HuH-7 (cell line): ENCODE results near the gene ENOX1.
"Not testable (repeated sequence)": the region's sequence is repeated elsewhere in the genome, so short reads cannot be mapped to it uniquely, and the experiment has no call there.

Experiments
- DNase-seq: peaks from one replicate; pipeline ENCODE4 v3.0.0; 2011; ENCODE audit warnings: low spot score

ENOX1 gene

GRCh38 chr13:43354153-43354945, 432.4 kb downstream of the ENOX1 start:
- DNase-seq = no peak

- no peak for DNase-seq
These were observed 433.1 kb downstream of the ENOX1 start for GRCh38 chr13:43353631-43354030.

- DNase-seq = not testable (repeated sequence)
These were observed 435.2 kb downstream of the ENOX1 start for GRCh38 chr13:43351612-43352011.

- DNase-seq = no peak
These were observed 438.4 kb downstream of the ENOX1 start for GRCh38 chr13:43348397-43348796.

GRCh38 chr13:43347877-43348276, 438.9 kb downstream of the ENOX1 start:
- no peak for DNase-seq

- DNase-seq = no peak
These were observed 440.3 kb downstream of the ENOX1 start for GRCh38 chr13:43346427-43346826.

- DNase-seq = no peak
These were observed 443.1 kb downstream of the ENOX1 start for GRCh38 chr13:43343645-43344044.

GRCh38 chr13:43339805-43340550, 446.8 kb downstream of the ENOX1 start:
- no peak for DNase-seq

- DNase-seq = no peak
These were observed 447.5 kb downstream of the ENOX1 start for GRCh38 chr13:43339145-43339804.

- no peak for DNase-seq
These were observed 451.0 kb downstream of the ENOX1 start for GRCh38 chr13:43335764-43336163.

GRCh38 chr13:43333176-43333575, 453.6 kb downstream of the ENOX1 start:
- DNase-seq = no peak

- DNase-seq = no peak
These were observed 455.1 kb downstream of the ENOX1 start for GRCh38 chr13:43331672-43332071.

GRCh38 chr13:43329702-43330101, 457.1 kb downstream of the ENOX1 start:
- DNase-seq = no peak

- no peak for DNase-seq
These were observed 457.9 kb downstream of the ENOX1 start for GRCh38 chr13:43328907-43329306.

GRCh38 chr13:43326100-43326499, 460.7 kb downstream of the ENOX1 start:
- no peak for DNase-seq

- no peak for DNase-seq
These were observed 461.1 kb downstream of the ENOX1 start for GRCh38 chr13:43325636-43326035.

- no peak for DNase-seq
These were observed 462.6 kb downstream of the ENOX1 start for GRCh38 chr13:43324129-43324528.

- no peak for DNase-seq
These were observed 466.9 kb downstream of the ENOX1 start for GRCh38 chr13:43319617-43320444.

- DNase-seq = no peak
These were observed 469.8 kb downstream of the ENOX1 start for GRCh38 chr13:43316946-43317353.

- no peak for DNase-seq
These were observed 470.5 kb downstream of the ENOX1 start for GRCh38 chr13:43316281-43316680.

GRCh38 chr13:43315522-43315921, 471.2 kb downstream of the ENOX1 start:
- no peak for DNase-seq

GRCh38 chr13:43309311-43309710, 477.5 kb downstream of the ENOX1 start:
- no peak for DNase-seq
